IPS DF 4.7 (cell line): ENCODE results near the gene IRF2BP1.

Experiments
- DNase-seq: peaks from one replicate; pipeline ENCODE4 v3.0.0-alpha.2; 2013; ENCODE audit warnings: low spot score; ENCODE audit errors: extremely low read depth

Gene IRF2BP1

GRCh38 chr19:45885556-45886426, at the start of gene IRF2BP1:
Gene IRF2BP1 (minus strand): TSS chr19:45886141. CDS start chr19:45885774, 367 bp downstream.
- no peak for DNase-seq

- no peak for DNase-seq
Observed at GRCh38 chr19:45935267-45935666, 49.3 kb upstream of the IRF2BP1 start.

GRCh38 chr19:45934551-45935230, 48.8 kb upstream of the IRF2BP1 start:
- no peak for DNase-seq

GRCh38 chr19:45933759-45934158, 47.8 kb upstream of the IRF2BP1 start:
- no peak for DNase-seq

GRCh38 chr19:45931055-45931454, 45.1 kb upstream of the IRF2BP1 start:
- no peak for DNase-seq

GRCh38 chr19:45929247-45929646, 43.3 kb upstream of the IRF2BP1 start:
- no peak for DNase-seq

- peak; percentile 97 for DNase-seq
Observed at GRCh38 chr19:45927565-45928261, 41.8 kb upstream of the IRF2BP1 start.

- no peak for DNase-seq
Observed at GRCh38 chr19:45924891-45925447, 39.0 kb upstream of the IRF2BP1 start.

- DNase-seq = peak; percentile 49
Observed at GRCh38 chr19:45922281-45922680, 36.3 kb upstream of the IRF2BP1 start.

GRCh38 chr19:45920458-45920857, 34.5 kb upstream of the IRF2BP1 start:
- DNase-seq = no peak

GRCh38 chr19:45919678-45920077, 33.7 kb upstream of the IRF2BP1 start:
- no peak for DNase-seq

- no peak for DNase-seq
Observed at GRCh38 chr19:45918721-45919120, 32.8 kb upstream of the IRF2BP1 start.

- DNase-seq = no peak
Observed at GRCh38 chr19:45917421-45918091, 31.6 kb upstream of the IRF2BP1 start.

- DNase-seq = peak; percentile 56
Observed at GRCh38 chr19:45913874-45914830, 28.2 kb upstream of the IRF2BP1 start, which contains the start of gene NANOS2. Gene NANOS2 (minus strand): TSS chr19:45914778. CDS start chr19:45914693, 85 bp downstream.

GRCh38 chr19:45911291-45911690, 25.4 kb upstream of the IRF2BP1 start:
- DNase-seq = no peak

- DNase-seq = no peak
Observed at GRCh38 chr19:45908956-45909355, 23.0 kb upstream of the IRF2BP1 start.

GRCh38 chr19:45906221-45906620, 20.3 kb upstream of the IRF2BP1 start:
- DNase-seq = no peak

GRCh38 chr19:45905011-45905410, 19.1 kb upstream of the IRF2BP1 start:
- DNase-seq = no peak

- no peak for DNase-seq
Observed at GRCh38 chr19:45902651-45903625, 17.0 kb upstream of the IRF2BP1 start.
